Measurements from ENCODE around the gene RALGPS1.

GRCh38 chr9:127116957-127117356 is 202.4 kb downstream of the RALGPS1 start:
- TF ChIP-seq CTCF (IDR thresholded peaks at IDR 0.05) (no peak), POLR2A (IDR thresholded peaks at IDR 0.05) (no peak)
